Ishikawa (cell line): ENCODE data around the gene GFM1.

Experiments
- CEBPB ChIP-seq: IDR thresholded peaks from 2 replicates; pipeline ENCODE4 v1.6.1; 2012
- EGR1 ChIP-seq: IDR thresholded peaks from 2 replicates; pipeline ENCODE4 v1.6.1; 2012
- EP300 ChIP-seq: IDR thresholded peaks from 2 replicates; pipeline ENCODE4 v1.6.1; 2012; ENCODE audit warnings: borderline replicate concordance
- YY1 ChIP-seq: IDR thresholded peaks from 2 replicates; pipeline ENCODE4 v1.6.1; 2012; ENCODE audit warnings: low read depth

DNA sequence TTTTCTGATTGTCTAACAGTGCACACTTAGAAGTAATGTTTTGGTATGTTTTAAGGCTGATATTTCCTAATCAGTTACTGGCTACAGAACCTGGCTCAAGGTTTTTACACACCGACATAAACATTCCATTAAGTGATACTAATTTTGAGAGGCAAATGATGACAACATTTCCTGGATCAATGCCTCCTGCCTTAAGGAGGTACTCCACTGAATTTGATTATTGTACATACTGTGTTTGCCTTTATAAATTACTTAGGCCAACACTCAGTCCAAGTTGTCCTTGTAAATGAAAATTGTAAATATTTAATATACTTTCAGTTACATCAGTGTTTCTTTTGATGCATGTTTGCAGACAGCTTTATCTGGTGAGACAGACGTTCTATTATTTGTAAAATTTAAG, 52.3 kb downstream of the GFM1 start:
- no peak for TF ChIP-seq EGR1
- TF ChIP-seq CEBPB = no peak
- no peak for TF ChIP-seq EP300
- no peak for TF ChIP-seq YY1
